Activated gamma-delta T cell (primary cell): ENCODE data around the gene ULK4.
"Not testable (repeated sequence)": the region's sequence is repeated elsewhere in the genome, so short reads cannot be mapped to it uniquely, and the experiment has no call there.

Experiments
- DNase-seq: peaks from one replicate; lab custom pipeline; 2025; lab: John Stamatoyannopoulos, UW

ULK4 gene

GRCh38 chr3:41762867-41763266, 199.0 kb downstream of the ULK4 start:
- DNase-seq, result not testable (repeated sequence)

DNA sequence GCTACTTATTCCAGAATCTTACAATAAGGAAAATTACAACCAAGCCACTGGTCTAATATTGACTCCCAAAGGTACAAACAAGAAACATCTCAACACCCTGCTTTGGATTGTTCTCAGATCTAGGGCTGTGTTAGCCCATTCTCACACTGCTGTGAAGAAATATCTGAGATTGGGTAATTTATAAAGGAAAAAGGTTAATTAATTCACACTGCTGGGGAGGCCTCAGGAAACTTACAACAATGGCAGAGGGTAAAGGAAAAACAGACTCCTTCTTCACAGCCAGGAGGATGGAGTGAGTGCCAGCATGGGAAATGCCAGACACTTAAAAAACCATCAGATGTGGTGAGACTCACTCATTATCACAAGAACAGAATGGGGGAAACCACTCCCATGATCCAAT, 208.3 kb downstream of the ULK4 start:
- no peak for DNase-seq

- DNase-seq, result no peak
Measured at GRCh38 chr3:41751597-41751996, 210.3 kb downstream of the ULK4 start.

GRCh38 chr3:41749988-41750387, 211.9 kb downstream of the ULK4 start:
- DNase-seq, result no peak

- no peak for DNase-seq
Measured at GRCh38 chr3:41746215-41746614, 215.7 kb downstream of the ULK4 start.

DNA sequence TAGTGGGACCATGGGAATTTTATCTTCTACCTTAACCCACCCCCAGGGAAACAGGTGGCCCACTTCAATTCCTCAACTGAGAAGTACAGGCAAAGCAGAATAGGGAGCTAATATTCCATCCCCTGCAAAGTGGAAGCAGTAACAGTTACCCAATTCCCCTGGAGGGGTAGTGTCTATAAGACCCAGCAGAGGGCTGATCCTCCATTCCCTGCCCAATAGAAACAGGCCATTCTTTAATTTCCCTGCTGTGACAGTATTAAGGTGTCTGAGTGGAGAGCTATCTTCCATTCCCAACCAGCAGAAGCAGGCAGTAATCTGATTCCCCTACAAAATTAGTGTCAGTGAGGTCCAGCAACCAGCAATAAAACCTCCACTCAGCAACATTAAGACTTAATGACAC, 219.8 kb downstream of the ULK4 start:
- no peak for DNase-seq

GRCh38 chr3:41740374-41740886, 221.5 kb downstream of the ULK4 start:
- DNase-seq, result no peak

GRCh38 chr3:41726891-41727290, 235.0 kb downstream of the ULK4 start:
- DNase-seq, result no peak

- no peak for DNase-seq
Measured at GRCh38 chr3:41717641-41718040, 244.3 kb downstream of the ULK4 start.

GRCh38 chr3:41716471-41716870, 245.4 kb downstream of the ULK4 start:
- DNase-seq, result no peak

GRCh38 chr3:41715376-41715775, 246.5 kb downstream of the ULK4 start:
- no peak for DNase-seq

- no peak for DNase-seq
Measured at GRCh38 chr3:41711651-41712050, 250.3 kb downstream of the ULK4 start.

- DNase-seq, result no peak
Measured at GRCh38 chr3:41710646-41711388, 251.1 kb downstream of the ULK4 start.

DNA sequence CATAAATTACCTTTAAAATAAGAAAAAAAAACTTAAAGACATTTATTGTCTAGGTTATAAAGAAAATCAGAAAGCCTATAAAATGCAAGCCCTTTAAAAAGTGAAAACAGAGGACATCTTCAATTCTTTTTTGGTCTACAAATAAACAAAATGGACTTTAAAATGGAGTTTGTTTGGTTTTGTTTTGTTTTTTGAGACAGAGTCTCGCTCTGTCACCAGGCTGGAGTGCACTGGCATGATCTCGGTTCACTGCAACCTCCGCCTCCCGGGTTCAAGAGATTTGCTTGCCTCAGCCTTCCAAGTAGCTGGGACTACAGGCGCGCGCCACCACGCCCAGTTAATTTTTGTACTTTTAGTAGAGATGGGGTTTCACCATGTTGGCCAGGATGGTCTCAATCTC, 252.7 kb downstream of the ULK4 start:
- not testable (repeated sequence) for DNase-seq

DNA sequence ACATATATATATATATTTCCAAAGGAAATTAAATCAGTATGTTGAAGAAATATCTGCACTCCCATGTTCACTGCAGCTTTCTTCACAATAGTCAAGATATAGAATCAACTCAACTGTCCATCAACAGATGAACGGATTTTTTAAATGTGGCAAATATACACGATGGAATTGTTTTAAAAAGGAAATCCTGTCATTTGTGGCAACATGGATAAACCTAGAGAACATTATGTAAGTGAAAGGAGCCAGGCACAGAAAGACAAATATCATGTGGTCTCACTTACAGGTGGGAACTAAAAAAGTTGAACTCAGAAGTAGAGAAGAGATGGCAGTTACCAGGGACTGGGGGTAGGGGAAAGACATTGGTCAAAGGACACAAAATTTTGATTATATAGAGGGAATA, 253.7 kb downstream of the ULK4 start:
- DNase-seq, result no peak

DNA sequence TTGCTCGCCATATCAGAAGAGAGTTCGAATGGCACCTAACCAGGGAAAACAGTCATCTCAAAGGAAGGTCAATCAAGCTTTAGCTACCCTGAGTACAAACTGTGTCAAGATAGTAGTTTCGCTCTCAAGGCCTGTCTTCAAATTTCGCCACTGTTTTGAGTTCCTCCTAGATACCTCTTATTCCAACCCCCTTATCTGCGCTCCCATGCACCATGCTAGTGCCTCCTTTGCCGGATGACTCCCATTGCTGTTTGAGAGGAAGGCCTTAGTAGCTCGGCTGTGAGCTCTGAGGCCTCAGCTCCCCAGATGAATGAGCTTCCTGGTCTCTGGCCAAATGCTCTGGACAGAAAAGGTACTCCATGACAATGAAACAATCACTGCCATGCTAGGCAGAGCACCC, 256.0 kb downstream of the ULK4 start:
- DNase-seq, result no peak

DNA sequence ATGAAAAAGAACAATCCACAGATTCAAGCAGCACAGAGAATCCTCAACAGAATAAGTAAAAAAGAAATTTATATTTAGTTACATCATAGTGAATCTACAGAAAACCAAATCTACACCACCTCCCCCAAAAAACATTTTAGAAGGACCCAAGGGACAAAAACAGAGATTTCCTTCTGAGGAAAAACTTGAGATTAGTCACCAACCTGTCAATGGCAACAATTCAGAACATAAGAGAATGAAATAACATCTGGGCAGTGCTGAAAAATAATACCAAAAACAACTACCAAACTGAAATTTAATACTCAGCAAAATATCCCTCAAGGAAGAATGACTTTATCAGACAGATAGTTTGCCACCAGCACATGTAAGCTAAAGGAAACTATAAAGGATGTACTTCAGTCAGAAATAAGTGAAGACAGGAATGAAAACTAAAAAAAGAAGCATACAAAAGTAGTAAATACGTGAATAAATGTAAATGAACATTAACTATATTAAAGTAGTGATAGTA, 260.7 kb downstream of the ULK4 start:
- DNase-seq, result no peak

DNA sequence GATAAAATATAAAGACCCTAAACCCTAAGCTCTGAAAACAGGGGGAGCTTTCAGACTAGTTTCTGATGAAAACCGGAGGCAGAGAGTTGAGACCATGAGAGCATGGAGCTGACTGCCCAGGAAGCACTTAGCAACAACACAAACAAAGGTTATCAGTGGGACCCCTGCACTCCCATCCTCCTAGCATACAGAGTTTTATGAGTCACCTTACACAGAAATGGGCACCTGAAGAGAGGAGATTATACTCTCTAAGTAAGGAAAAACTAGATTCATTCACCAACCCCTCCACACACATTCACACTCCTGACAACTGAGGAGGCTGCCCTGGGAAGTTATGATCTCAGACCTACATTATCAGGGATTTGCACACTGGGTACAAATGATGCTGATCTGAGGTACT, 261.7 kb downstream of the ULK4 start:
- no peak for DNase-seq

GRCh38 chr3:41698898-41699297, 263.0 kb downstream of the ULK4 start:
- DNase-seq, result no peak

- DNase-seq, result no peak
Measured at GRCh38 chr3:41697702-41698101, 264.2 kb downstream of the ULK4 start.

DNA sequence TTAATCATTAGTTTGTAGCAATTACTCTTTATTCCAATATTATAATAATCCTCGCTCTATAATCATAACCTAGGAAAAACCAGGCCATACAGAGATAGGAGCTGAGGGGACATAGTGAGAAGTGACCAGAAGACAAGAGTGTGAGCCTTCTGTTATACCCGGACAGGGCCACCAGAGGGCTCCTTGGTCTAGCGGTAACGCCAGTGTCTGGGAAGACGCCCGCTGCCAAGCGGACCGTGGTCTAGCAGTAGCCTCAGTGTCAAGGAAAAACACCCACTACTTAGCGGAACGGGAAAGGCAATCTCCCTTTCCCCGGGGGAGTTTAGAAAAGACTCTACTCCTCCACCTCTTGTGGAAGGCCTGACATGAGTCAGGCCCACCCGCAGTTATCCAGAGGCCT, 266.1 kb downstream of the ULK4 start:
- DNase-seq, result not testable (repeated sequence)

DNA sequence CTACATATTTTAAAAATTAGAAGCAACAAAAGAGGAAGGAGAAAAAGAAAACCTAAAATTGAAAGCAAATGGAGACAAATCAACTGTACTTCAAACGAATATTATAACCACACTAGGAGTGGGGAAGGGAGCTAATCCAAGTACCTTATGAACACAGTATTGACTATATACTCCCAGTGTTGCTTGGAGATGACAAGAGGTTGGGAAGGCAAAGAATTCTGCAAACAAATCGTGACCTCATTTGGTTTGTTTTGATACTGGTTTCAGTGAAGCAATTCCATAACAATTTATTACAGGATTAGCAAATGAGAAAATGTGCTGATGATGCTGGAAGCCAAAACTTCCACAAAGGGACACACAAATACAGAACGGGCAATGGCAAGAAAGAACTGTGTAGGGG, 268.1 kb downstream of the ULK4 start:
- no peak for DNase-seq

- DNase-seq, result no peak
Measured at GRCh38 chr3:41690766-41691563, 270.9 kb downstream of the ULK4 start.
